Measurements from ENCODE around the gene E2F7. TPM values are rescaled to one million over a fixed set of nuclear protein-coding genes. Genes with fewer than 3 reads are reported as not detected.

Gene E2F7
- total and polyA plus RNA-seq, 2 of the 4 experiments (the other 2 are of a cell fraction) = 6.0 to 8.1 TPM

- TF ChIP-seq NFE2L2 (IDR thresholded peaks at IDR 0.05; ENCODE audit: low read depth, low read length) = no peak
- TF ChIP-seq SMC3 (IDR thresholded peaks at IDR 0.05; ENCODE audit: low read depth, low read length) = no peak
Measured at GRCh38 chr12:77033658-77034536, 31.5 kb downstream of the E2F7 start (continued).

GRCh38 chr12:77032406-77032805, 33.0 kb downstream of the E2F7 start:
- H2BK15ac ChIP-seq (ENCODE audit: low read depth, low read length) = no peak overlapping the region
- H3K9ac ChIP-seq (ENCODE audit: low read depth, low read length) = no peak overlapping the region
- 0 out of 2 replicates have a peak overlapping the region, but pooled peaks have one; percentile 1 for H2BK20ac ChIP-seq (ENCODE audit: low read depth, low read length)
- peaks cover 4% of the 10 kb centered on the region for H3K36me3 ChIP-seq (ENCODE audit: control insufficient read depth, insufficient read depth, low read length)
- dilution Hi-C loops (cut with HindIII; ENCODE audit: low sequenced_read_pairs, unreplicated experiment) (no loop called here), intact Hi-C loops (cut with micrococcal nuclease) (no loop called here), in situ Hi-C loops (cut with MboI; ENCODE audit: low sequenced_read_pairs) (no loop called here)
- no peak overlapping the region for H3K14ac ChIP-seq (replicated peaks; ENCODE audit: low read depth, low read length)
- CTCF ChIA-PET = interaction anchor here (0.7 to 1.8 kb wide), 4 partner anchors 17 to 249 kb away, joined by 3 to 4 read pairs (median 3); no protein-coding TSS in a partner anchor
- peak; percentile 54 for DNase-seq
- H3K27me3 ChIP-seq (ENCODE audit: control insufficient read depth, insufficient read depth, low read length) = no peaks in the 10 kb centered on the region
- 80% methylated on average over 1 of the region's 2 CpGs; no CpG with 5 or more reads in 1 of the 2 experiments for WGBS, 2 experiments (ENCODE audit: extremely low coverage in 2 of 2, insufficient read length in 1 of 2)
- H2AFZ ChIP-seq (replicated peaks; ENCODE audit: low read length, poor library complexity) = no peak overlapping the region
- no peak overlapping the region for H3K18ac ChIP-seq (ENCODE audit: low read depth, low read length)
- H4K20me1 ChIP-seq (ENCODE audit: insufficient read depth, low read length) = no peaks in the 10 kb centered on the region
- H2BK120ac ChIP-seq (ENCODE audit: low read depth, low read length) = no peak overlapping the region
- peaks cover 4% of the 10 kb centered on the region for H3K4me1 ChIP-seq (ENCODE audit: control insufficient read depth, insufficient read depth, low read length)
- H2AK9ac ChIP-seq (replicated peaks; ENCODE audit: low read depth, low read length, poor library complexity) = no peak overlapping the region
- no peak overlapping the region for H3K27ac ChIP-seq (ENCODE audit: insufficient read depth, low read length)
- peak overlapping the region; percentile 32 for H2BK5ac ChIP-seq (ENCODE audit: low read depth, low read length, poor library complexity, severe bottlenecking)
- no peaks in the 10 kb centered on the region for H3K9me3 ChIP-seq (ENCODE audit: control insufficient read depth, insufficient read depth, low read length)
- POLR2A ChIA-PET (ENCODE audit: unreplicated experiment) = interaction anchor here (1.1 kb wide), 1 partner anchor 15 kb away, joined by 5 read pairs; no protein-coding TSS in a partner anchor
- H3K79me1 ChIP-seq (ENCODE audit: low read depth in 1 of 2, low read length in 2 of 2) = peaks cover 7 to 25% of the 10 kb centered on the region in 2 experiments; a peak in 3 of 4 replicates
- H4K8ac ChIP-seq (ENCODE audit: low read depth in 2 of 2, low read length in 2 of 2) = no peak overlapping the region
- ATAC-seq (ENCODE audit: low read depth) = no peak; the same call in 1 of the 2 replicates
- no peak overlapping the region for H3K23ac ChIP-seq (ENCODE audit: low read depth, low read length)
- BruUV-seq (replicated peaks) = no TSS peak
- H3K4me2 ChIP-seq (ENCODE audit: low read depth, low read length) = no peak overlapping the region
- TF ChIP-seq FOS (IDR thresholded peaks at IDR 0.05; ENCODE audit: low read depth, low read length) (0 out of 2 replicates have a peak, but pooled peaks have one; percentile 5), MXI1 (IDR thresholded peaks at IDR 0.05; ENCODE audit: borderline replicate concordance, low read depth, low read length) (no peak)
- H3K4ac ChIP-seq (ENCODE audit: low read depth, low read length) = peak overlapping the region; percentile 12; the same call in 1 of the 2 replicates
- no peak overlapping the region for H3K4me3 ChIP-seq (ENCODE audit: insufficient read depth, low read depth, low read length)
- no peak overlapping the region for H4K5ac ChIP-seq (ENCODE audit: low read depth, low read length)
- H4K91ac ChIP-seq (ENCODE audit: insufficient read depth, low read depth, low read length) = no peak overlapping the region
- H3K56ac ChIP-seq (ENCODE audit: extremely low read depth, insufficient read depth, low read length) = no peak overlapping the region
- H3K9me1 ChIP-seq (ENCODE audit: insufficient read depth, low read length) = peaks cover 18% of the 10 kb centered on the region
- H2AK5ac ChIP-seq (ENCODE audit: low read depth, low read length) = no peak overlapping the region

Measured in IMR-90 (cell line).